HG03103 (cell line): ENCODE measurements around the gene CNOT4.
"Not testable (repeated sequence)": the region's sequence is repeated elsewhere in the genome, so short reads cannot be mapped to it uniquely, and the experiment has no call there.

ENCODE experiments used
- ATAC-seq: cut with Tn5 transposase; IDR thresholded peaks from one replicate; pipeline ENCODE4 v1.9.1; 2021; ENCODE audit warnings: low read depth; ENCODE audit not compliant: unreplicated experiment

The CNOT4 gene

DNA sequence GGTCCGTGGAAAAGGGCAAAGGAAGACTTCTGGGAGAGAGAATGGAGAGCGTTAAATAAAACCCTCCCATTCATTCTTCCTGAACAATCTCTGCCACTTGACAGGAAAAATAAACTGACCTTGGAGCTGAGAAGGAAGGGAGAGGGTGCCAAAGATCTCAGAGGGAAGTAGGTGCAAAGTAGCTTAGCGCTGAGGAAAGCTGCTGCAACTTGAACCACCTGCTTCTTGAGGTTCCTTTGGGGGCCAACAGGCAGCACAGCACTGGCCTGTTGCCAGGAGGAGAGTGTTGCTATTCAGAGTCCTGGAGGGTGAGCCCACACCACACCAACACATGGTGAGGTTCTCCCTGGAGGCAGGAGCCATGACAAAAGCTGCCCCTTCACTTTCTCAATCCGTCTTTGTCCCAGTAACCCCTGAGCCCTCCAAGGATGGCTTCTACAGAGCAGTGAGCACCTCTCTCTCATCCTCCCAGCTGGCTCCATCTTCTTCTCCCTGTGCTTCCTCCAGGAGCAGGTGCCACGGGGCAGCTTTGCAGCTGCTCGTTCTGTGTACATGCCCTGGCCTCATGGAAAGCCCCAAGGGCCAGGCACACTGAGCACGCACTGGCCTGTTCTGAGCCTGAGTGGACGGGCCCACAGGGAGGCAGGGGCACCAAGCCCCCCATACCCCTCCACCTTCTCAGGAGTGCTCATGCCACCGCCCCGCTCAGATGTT is 174.9 kb downstream of the CNOT4 start:
- no peak for ATAC-seq

- ATAC-seq, result no peak
Observed at GRCh38 chr7:135333946-135334345, 176.0 kb downstream of the CNOT4 start.

DNA sequence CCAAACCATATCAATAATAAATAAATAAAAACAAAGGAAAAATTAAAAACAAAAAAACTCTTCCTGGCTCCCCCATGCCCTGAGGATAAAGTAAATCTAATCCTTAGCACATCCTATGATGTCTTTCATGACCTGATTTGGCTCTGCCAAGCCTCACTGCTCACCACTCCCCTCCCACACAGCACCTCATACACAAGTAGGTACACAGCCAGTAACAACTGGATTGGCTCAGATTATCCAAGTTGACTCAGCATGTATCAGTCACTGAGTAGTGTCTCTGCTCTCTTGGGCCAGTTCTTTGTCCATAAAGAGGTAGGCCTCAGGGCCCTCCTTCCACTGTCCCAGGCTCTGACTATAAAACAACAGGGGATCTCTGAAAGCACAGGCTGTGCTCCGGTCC is 176.7 kb downstream of the CNOT4 start:
- ATAC-seq, result no peak

DNA sequence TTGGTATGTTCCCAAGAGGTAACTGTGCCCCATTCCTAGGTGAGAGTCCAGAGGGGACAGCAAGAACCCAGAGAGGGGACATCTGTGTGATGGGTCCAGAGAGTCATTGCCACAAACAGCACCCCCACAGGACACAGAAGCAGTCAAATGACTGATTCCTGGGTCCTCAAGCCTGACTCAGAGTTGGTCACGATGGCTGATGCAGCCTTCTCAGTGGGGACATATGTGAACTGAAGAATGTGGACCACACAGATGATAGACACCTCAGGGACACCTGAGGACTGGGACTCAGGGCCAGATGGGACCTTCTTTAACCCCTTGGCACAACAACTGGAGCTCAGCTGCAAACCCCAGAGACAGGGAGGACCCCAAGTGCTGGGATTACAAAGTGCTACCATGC is 179.8 kb downstream of the CNOT4 start:
- ATAC-seq, result no peak

DNA sequence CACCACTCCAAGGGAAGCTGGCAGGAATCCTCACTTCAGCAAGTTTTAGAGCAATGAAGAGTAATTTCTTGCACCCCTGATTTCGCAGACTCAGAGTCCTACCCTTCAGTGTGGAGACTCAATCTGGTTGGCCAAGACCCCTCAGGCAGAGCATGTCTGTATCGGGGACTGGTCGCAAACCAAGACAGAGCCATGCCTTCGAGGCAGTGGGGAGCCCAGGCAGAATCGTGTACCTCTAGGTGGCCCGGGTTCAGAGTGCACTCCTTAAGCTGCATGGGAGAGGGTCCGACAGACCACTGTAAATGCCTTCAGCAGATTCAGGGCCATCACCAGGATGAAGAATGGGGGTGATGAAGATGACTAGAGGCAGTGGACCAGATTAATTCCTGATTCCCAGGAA is 181.4 kb downstream of the CNOT4 start:
- no peak for ATAC-seq

- ATAC-seq, result no peak
Observed at GRCh38 chr7:135328053-135328452, 181.8 kb downstream of the CNOT4 start.

DNA sequence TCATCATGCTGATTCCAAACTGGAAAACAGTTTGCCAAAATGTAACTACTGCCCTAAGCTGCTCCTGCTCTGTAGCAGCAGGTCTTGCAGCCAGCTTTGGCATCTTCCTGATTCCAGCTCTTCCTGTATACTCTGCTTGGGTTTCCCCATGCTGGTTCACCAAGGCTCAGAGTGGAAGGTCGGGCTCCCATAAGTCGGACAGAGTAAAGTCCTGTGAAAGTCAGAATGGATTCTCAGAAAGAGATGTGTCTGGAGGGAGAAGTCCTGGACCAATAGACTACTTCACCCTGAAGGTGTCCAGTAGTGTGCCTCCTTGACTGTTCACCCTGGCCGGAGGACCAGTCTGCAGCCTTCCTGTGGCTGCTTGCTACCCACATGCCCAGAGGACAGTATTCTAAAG is 182.4 kb downstream of the CNOT4 start:
- ATAC-seq, result no peak

GRCh38 chr7:135326636-135327280 is 183.1 kb downstream of the CNOT4 start:
- no peak for ATAC-seq

GRCh38 chr7:135322571-135323340 is 187.1 kb downstream of the CNOT4 start:
- no peak for ATAC-seq

DNA sequence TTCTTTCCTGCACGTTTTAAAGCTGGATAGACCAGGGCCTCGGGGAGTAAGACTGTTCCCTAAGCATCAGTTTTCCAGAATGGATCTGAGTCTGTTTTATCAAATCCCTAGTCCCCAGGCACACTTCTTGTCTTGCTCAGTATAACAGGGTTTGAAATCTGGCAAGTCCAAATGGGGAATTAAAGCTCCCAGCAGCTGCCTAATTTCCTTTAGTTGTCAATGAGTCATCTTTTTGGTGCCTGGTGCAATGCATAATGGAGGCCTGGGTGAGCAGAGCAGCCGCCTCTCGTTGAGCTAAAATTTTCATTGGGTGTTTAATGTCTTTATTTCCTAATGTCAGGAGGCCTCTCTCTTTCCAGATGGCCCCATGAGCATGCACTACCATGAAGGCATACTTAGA is 188.3 kb downstream of the CNOT4 start:
- no peak for ATAC-seq

DNA sequence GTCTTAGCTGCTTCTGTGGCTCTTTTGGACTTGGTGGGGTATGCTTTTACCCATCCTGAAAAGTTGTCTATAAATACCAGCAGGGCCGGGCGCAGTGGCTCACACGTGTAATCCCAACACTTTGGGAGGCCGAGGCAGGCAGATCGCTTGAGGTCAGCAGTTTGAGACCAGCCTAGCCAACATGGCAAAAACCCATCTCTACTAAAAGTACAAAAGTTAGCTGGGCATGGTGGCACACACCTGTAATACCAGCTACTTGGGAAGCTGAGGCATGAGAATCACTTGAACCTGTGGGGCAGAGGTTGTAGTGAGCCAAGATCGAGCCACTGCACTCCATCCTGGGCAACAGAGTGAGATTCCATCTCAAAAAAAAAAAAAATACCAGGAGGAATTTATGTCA is 188.9 kb downstream of the CNOT4 start:
- ATAC-seq, result not testable (repeated sequence)

- no peak for ATAC-seq
Observed at GRCh38 chr7:135320268-135320667, 189.6 kb downstream of the CNOT4 start.

- no peak for ATAC-seq
Observed at GRCh38 chr7:135317676-135318325, 192.1 kb downstream of the CNOT4 start.

DNA sequence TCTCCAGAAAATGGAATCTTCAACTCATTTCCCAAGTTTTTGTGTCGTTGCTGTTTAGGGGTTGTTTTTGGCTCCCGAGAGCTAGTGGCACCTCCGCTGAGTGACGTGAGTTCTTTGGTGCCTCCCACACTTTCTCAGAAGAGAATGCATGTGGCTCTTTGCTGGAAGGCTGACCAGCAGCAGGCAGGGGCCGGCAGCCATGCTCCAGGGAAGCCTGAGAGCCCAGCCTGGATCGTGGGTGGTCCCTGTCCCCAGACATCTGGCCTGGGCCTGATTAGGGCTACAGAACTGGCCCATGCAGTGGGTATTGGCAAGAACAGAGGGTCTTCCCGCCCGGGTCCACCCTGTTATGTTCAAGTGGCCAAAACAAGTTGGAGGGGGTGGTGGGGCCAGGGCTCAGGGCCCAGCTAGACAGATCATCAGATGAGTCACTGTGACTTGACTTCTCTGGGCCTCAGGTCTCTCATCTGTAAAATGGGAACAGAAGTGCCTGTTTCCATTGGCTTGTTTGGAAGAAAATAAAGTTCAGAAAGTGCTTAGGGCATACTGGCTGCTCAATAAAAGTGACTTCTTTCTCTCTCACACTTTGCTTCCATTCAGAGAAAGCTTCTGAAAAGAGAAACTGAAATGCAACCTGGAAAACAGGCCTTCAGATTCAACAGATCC is 193.1 kb downstream of the CNOT4 start:
- no peak for ATAC-seq

- ATAC-seq, result no peak
Observed at GRCh38 chr7:135313971-135314370, 195.9 kb downstream of the CNOT4 start.
